K562 (cell line): Measurements from ENCODE around the gene CWC22. TPM values are rescaled to one million over a fixed set of nuclear protein-coding genes. Genes with fewer than 3 reads are reported as not detected.

Source experiments
- ATAC-seq: fragments of 200-7000 bp; cut with Tn5 transposase; 3 replicates; pipeline ENCODE4 v1.9.1; 2020; ENCODE audit warnings: moderate library complexity
- BruUV-seq: library from RNA; stranded (reverse); fragments of 400-500 nt; replicated peaks from 2 replicates; lab custom pipeline; 2021; lab: Mats Ljungman, UMichigan
- CTCF ChIA-PET: fragments of 300-600 bp; formaldehyde crosslinking; extraction: SDS; loops from one replicate; lab custom pipeline; 2021; ENCODE audit warnings: low intra/inter-chr PET ratio; lab: Yijun Ruan, JAX
- POLR2A ChIA-PET: fragments of 300-600, 350-650 bp; sonication (Branson Sonifier 250); formaldehyde crosslinking; extraction: SDS; loops from one replicate; lab custom pipeline; 2021; ENCODE audit warnings: antibody characterized with exemption, inconsistent platforms; lab: Yijun Ruan, JAX
- DNase-seq, 4 experiments: peaks; one replicate each; pipeline versions ENCODE4 v3.0.0 to v3.0.0-alpha.2; 2011 to 2018; ENCODE audit warnings: low spot score in 3 of 4, mixed read lengths in 3 of 4; ENCODE audit errors: extremely low read depth in 1 of 4
- FAIRE-seq: peaks from 2 replicates; lab custom pipeline; 2011; peaks lifted over from hg19 to GRCh38; lab: Jason Lieb, UNC
- H2AFZ ChIP-seq: 2 replicates; pipeline ENCODE4 v1.6.0; 2011; ENCODE audit warnings: low read depth, low read length, control low read depth, inconsistent platforms
- H3K27ac ChIP-seq: fragments of 200-600 bp; 3 replicates; pipeline ENCODE4 v1.8.0; 2011; ENCODE audit warnings: low read depth, mild to moderate bottlenecking, control low read depth, inconsistent platforms, low read length, moderate library complexity, mixed read lengths; ENCODE audit errors: extremely low read depth
- H3K27me3 ChIP-seq, 2 experiments: fragments of 300-600 bp in 1 of 2; 2 replicates in 1 of 2; 3 replicates in 1 of 2; pipeline versions ENCODE4 v1.6.0 to v1.8.0; 2011; ENCODE audit warnings: inconsistent platforms in 2 of 2, low read length in 2 of 2, mild to moderate bottlenecking in 1 of 2, mixed read lengths in 1 of 2, moderate library complexity in 1 of 2; ENCODE audit not compliant: control insufficient read depth in 2 of 2, insufficient read depth in 2 of 2
- H3K36me3 ChIP-seq: fragments of 300-600 bp; 3 replicates; pipeline ENCODE4 v1.8.0; 2011; ENCODE audit warnings: mild to moderate bottlenecking, low read length, inconsistent platforms; ENCODE audit not compliant: control insufficient read depth, insufficient read depth
- H3K4me1 ChIP-seq, 2 experiments: fragments of 200-600 bp in 1 of 2; replicated peaks in 1 of 2; 2 replicates in 1 of 2; 3 replicates in 1 of 2; pipeline versions ENCODE4 v1.5.1 to v1.8.0; 2011; ENCODE audit warnings: inconsistent platforms in 2 of 2, low read length in 2 of 2, mild to moderate bottlenecking in 1 of 2, mixed read lengths in 1 of 2, moderate library complexity in 1 of 2; ENCODE audit not compliant: control insufficient read depth in 2 of 2, insufficient read depth in 2 of 2
- H3K4me2 ChIP-seq: 2 replicates; pipeline ENCODE4 v1.6.1; 2011; ENCODE audit warnings: low read length, control low read depth, inconsistent platforms, mixed read lengths; ENCODE audit not compliant: insufficient read depth
- H3K4me3 ChIP-seq: fragments of 200-600 bp; sonication (generic), shearing (Covaris generic); 2 replicates; pipeline ENCODE4 v1.5.1; 2016; ENCODE audit warnings: control low read depth, inconsistent platforms
- H3K79me2 ChIP-seq: fragments of 200-600 bp; 3 replicates; pipeline ENCODE4 v1.8.0; 2011; ENCODE audit warnings: low read length, inconsistent platforms; ENCODE audit not compliant: control insufficient read depth, insufficient read depth
- H3K9ac ChIP-seq, 2 experiments: 2 replicates each; pipeline versions ENCODE4 v1.6.0 to v1.6.1; 2011; ENCODE audit warnings: low read depth in 2 of 2, low read length in 2 of 2, control low read depth in 1 of 2, inconsistent platforms in 1 of 2, mild to moderate bottlenecking in 1 of 2, mixed read lengths in 1 of 2; ENCODE audit not compliant: insufficient read depth in 1 of 2
- H3K9me1 ChIP-seq: one replicate; pipeline ENCODE4 v1.6.0; 2011; ENCODE audit warnings: inconsistent platforms, mild to moderate bottlenecking, low read length, moderate library complexity; ENCODE audit not compliant: control insufficient read depth, insufficient read depth
- H3K9me3 ChIP-seq: replicated peaks from 2 replicates; pipeline ENCODE4 v1.5.1; 2011; ENCODE audit warnings: low read depth, low read length, inconsistent platforms; ENCODE audit not compliant: control insufficient read depth, insufficient read depth
- H4K20me1 ChIP-seq: replicated peaks from 2 replicates; pipeline ENCODE4 v1.6.1; 2011; ENCODE audit warnings: low read length, inconsistent platforms, mixed read lengths; ENCODE audit not compliant: control insufficient read depth, insufficient read depth
- CEBPG ChIP-seq, 3 experiments: fragments of 200-800 bp in 1 of 3; sonication (Bioruptor generic) in 1 of 3; sonication (generic) in 1 of 3; formaldehyde crosslinking in 1 of 3; IDR thresholded peaks in 2 of 3; conservative IDR thresholded peaks in 1 of 3; 2 replicates each; pipeline versions ENCODE4 v1.6.1 to v1.8.0; 2016 to 2022; ENCODE audit warnings: missing compliant biosample characterization in 2 of 3, missing genetic modification characterization in 2 of 3, mild to moderate bottlenecking in 1 of 3, missing genetic modification reagents in 1 of 3
- FOSL1 ChIP-seq: fragments of 200-800 bp; sonication (Bioruptor generic); conservative IDR thresholded peaks from 2 replicates; pipeline ENCODE4 v1.6.1; 2016; ENCODE audit warnings: missing genetic modification characterization, missing compliant biosample characterization
- FOXJ3 ChIP-seq: sonication (generic); formaldehyde crosslinking; IDR thresholded peaks from 2 replicates; pipeline ENCODE4 v1.4.0; 2020; ENCODE audit warnings: mild to moderate bottlenecking, missing genetic modification reagents
- GABPA ChIP-seq: fragments of 200-800 bp; sonication (Bioruptor generic); conservative IDR thresholded peaks from 2 replicates; pipeline ENCODE4 v1.6.1; 2016; ENCODE audit warnings: low read depth, missing genetic modification characterization, missing compliant biosample characterization
- IFI16 ChIP-seq: fragments of 250-450 bp; sonication (Bioruptor Pico); IDR thresholded peaks from 2 replicates; pipeline ENCODE4 v2.1.2; 2022; ENCODE audit warnings: mild to moderate bottlenecking, inconsistent platforms
- JUNB ChIP-seq: fragments of 450-650 bp; formaldehyde crosslinking; conservative IDR thresholded peaks from 2 replicates; pipeline ENCODE4 v1.4.0; 2020; ENCODE audit warnings: mild to moderate bottlenecking
- PHB2 ChIP-seq: fragments of 450-650 bp; IDR thresholded peaks from 2 replicates; pipeline ENCODE4 v1.6.1; 2017; ENCODE audit warnings: low read depth
- SIN3B ChIP-seq: fragments of 450-650 bp; IDR thresholded peaks from 2 replicates; pipeline ENCODE4 v1.6.1; 2017; ENCODE audit warnings: low read depth, mild to moderate bottlenecking, moderate library complexity
- SP1 ChIP-seq: sonication (generic); formaldehyde crosslinking; IDR thresholded peaks from 2 replicates; pipeline ENCODE4 v1.8.1; 2022; ENCODE audit warnings: mild to moderate bottlenecking, missing genetic modification reagents
- ZNF134 ChIP-seq: fragments of 250-450 bp; sonication (Bioruptor Pico); conservative IDR thresholded peaks from 2 replicates; pipeline ENCODE4 v1.4.0; 2020
- ZNF175 ChIP-seq: fragments of 200-800 bp; sonication (Bioruptor generic); IDR thresholded peaks from 2 replicates; pipeline ENCODE4 v1.6.1; 2016; ENCODE audit warnings: low read depth, mild to moderate bottlenecking, missing genetic modification characterization, missing compliant biosample characterization
- ZNF41 ChIP-seq: fragments of 250-450 bp; sonication (Bioruptor Pico); conservative IDR thresholded peaks from 2 replicates; pipeline ENCODE4 v1.4.0; 2020; ENCODE audit warnings: mild to moderate bottlenecking
- ZNF444 ChIP-seq: fragments of 250-450 bp; sonication (Bioruptor Pico); IDR thresholded peaks from 2 replicates; pipeline ENCODE4 v1.4.0; 2020; ENCODE audit warnings: mild to moderate bottlenecking, moderate library complexity
- ZNF717 ChIP-seq: fragments of 250-450 bp; sonication (Bioruptor Pico); IDR thresholded peaks from 2 replicates; pipeline ENCODE4 v1.5.0; 2021
- WGBS: fragments of 100-300 bp; shearing (Covaris generic); methylation state at CpG from one replicate; pipeline ENCODE4 v1.1.6; 2016; ENCODE audit warnings: low coverage, mixed read lengths; ENCODE audit not compliant: insufficient coverage; ENCODE audit errors: missing lambda C conversion rate; 5-methylcytosine and 5-hydroxymethylcytosine counted together
- in situ Hi-C: fragments of 300-500 bp; cut with MboI; formaldehyde crosslinking; loops from 4 replicates; pipeline ENCODE4 v1.15.0; 2018; ENCODE audit warnings: inconsistent platforms, mixed read lengths
- intact Hi-C: fragments of 100-400 bp; cut with micrococcal nuclease; formaldehyde crosslinking; loops from 2 replicates; pipeline ENCODE4 v1.14.2; 2022
- polyA plus RNA-seq, 8 experiments: library from polyadenylated mRNA; depleted of rRNA in 4 of 8; stranded (reverse) in 5 of 8; unstranded in 3 of 8; fragments of >200 nt; fragmentation: Nextera tagmentation in 2 of 8; fragmentation: Illumina TruSeq in 1 of 8; extraction: Ambion mirVana in 2 of 8; extraction: Trizol in 1 of 8; gene quantifications; 2 replicates each; pipeline versions ENCODE4 v1.2.1 to v1.2.3, GENCODE V29; 2011 to 2014; ENCODE audit warnings: inconsistent platforms in 1 of 8, missing spikeins in 1 of 8
- total RNA-seq, 7 experiments: library from RNA; depleted of rRNA in 6 of 7; stranded (reverse); fragments of >200 nt in 6 of 7; fragmentation: Illumina TruSeq in 2 of 7; extraction: Trizol in 2 of 7; gene quantifications; 2 replicates each; pipeline versions ENCODE4 v1.2.1 to v1.2.3, GENCODE V29; 2011 to 2021; ENCODE audit warnings: low replicate concordance in 1 of 7
- TF ChIP-seq, protein P1 (sequence below): fragments of 450-650 bp; IDR thresholded peaks from 2 replicates; pipeline ENCODE4 v1.6.1; 2016; ENCODE audit warnings: antibody characterized with exemption
- TF ChIP-seq, protein P2 (sequence below): fragments of 450-650 bp; formaldehyde crosslinking; IDR thresholded peaks from 2 replicates; pipeline ENCODE4 v1.4.0; 2022; ENCODE audit warnings: mild to moderate bottlenecking, moderate library complexity

Gene CWC22
- total and polyA plus RNA-seq, 9 of the 15 experiments (the other 6 are each of a cell fraction or from before 2014, with no cell fraction given) = 14.5 to 54.2 (median 36.7) TPM

DNA sequence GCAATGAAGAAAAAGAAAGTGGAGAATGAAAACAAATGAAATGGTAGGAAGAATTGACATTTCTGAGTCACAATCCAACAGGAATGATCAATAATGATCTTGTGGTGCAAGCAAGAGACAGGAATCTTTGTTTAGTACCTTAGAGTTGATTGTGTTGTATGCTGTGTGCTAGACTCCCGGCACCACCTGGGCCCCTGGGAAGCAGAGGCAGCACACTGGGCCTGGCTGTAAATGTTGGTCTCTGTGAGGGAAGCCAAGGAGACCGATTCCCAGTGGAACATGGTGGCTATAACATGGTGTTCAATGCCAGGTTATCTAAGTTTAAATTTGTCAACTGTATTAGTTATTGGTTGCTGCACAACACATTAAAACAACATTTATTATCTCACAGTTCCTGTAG lies 9.8 kb upstream of the CWC22 start (continued):
- no peak for TF ChIP-seq SP1 (CRISPR knock-in tag)
- TF ChIP-seq SIN3B = no peak
- TF ChIP-seq ZNF717 (CRISPR knock-in tag) = no peak
- TF ChIP-seq IFI16 = no peak
- peak; percentile 79; the same call in 1 of the 2 replicates for TF ChIP-seq ZNF175 (CRISPR knock-in tag)
- no peak for TF ChIP-seq ZNF134 (CRISPR knock-in tag)
- no peak for TF ChIP-seq ZNF41 (CRISPR knock-in tag)

DNA sequence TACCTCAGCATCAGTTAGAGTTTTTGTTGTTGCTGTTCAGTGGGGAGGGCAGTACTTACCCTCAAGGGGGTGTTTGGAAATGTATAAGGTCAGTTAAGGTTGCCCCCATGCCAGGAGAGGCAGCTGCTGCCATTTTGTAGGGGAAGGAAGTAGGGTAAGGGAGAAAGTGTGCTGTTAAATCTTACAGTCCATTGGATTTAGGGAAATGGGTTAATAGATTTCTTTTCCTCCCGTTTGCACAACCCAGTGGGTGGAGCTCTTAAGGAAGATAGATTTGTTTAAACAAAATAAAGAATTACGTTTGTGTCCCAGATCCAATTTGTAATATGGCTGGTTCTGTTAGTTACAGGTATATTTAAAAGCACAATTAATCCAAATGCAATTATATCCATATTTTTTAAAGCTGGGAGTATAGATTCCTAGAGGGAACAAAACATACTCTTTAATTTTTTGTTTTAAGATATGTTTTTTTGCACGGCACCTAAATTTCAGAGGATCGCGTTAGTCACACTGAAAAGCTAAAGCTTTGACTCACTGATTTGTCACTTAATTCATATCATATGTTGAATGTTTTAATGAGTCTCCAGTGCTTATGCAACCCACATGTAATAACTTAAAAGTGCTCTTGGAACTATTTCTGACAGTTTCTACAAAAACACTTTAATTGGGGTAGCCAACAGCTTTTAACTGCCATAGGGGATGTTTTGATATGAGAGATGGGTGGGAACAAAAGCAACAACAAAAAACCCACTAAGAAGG lies 9.0 kb upstream of the CWC22 start:
- no peaks in the 10 kb centered on the region for H4K20me1 ChIP-seq
- H3K36me3 ChIP-seq = no peaks in the 10 kb centered on the region
- H3K9me3 ChIP-seq = no peaks in the 10 kb centered on the region
- CTCF ChIA-PET = no interaction called here
- WGBS = 3% methylated on average over 5 of the region's 5 CpGs
- intact Hi-C loops = no loop called here
- H3K27ac ChIP-seq = no peak overlapping the region
- H3K4me2 ChIP-seq = no peak overlapping the region
- ATAC-seq (no peak), FAIRE-seq (no peak), DNase-seq (no peak)
- no peak overlapping the region for H3K4me3 ChIP-seq
- TF ChIP-seq JUNB (CRISPR knock-in tag) (no peak), ZNF444 (CRISPR knock-in tag) (no peak), GABPA (0 out of 2 replicates have a peak, but pooled peaks have one; percentile 42), FOSL1 (peak; percentile 59), CEBPG (CRISPR knock-in tag; IDR thresholded peaks at IDR 0.05) (no peak), CEBPG (tag; conservative IDR thresholded peaks at IDR 0.05 in 1 of 2, IDR thresholded peaks at IDR 0.05 in 1 of 2) (peak in 1 of 2 experiments; percentile 93; a peak in 2 of 4 replicates), PHB2 (no peak), FOXJ3 (CRISPR knock-in tag) (no peak)
- TF ChIP-seq, protein P1, sequence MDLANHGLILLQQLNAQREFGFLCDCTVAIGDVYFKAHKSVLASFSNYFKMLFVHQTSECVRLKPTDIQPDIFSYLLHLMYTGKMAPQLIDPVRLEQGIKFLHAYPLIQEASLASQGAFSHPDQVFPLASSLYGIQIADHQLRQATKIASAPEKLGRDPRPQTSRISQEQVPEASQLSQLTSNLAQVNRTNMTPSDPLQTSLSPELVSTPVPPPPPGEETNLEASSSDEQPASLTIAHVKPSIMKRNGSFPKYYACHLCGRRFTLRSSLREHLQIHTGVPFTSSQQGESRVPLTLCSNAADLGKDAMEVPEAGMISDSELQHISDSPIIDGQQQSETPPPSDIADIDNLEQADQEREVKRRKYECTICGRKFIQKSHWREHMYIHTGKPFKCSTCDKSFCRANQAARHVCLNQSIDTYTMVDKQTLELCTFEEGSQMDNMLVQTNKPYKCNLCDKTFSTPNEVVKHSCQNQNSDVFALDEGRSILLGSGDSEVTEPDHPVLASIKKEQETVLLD = no peak
- TF ChIP-seq, protein P2, sequence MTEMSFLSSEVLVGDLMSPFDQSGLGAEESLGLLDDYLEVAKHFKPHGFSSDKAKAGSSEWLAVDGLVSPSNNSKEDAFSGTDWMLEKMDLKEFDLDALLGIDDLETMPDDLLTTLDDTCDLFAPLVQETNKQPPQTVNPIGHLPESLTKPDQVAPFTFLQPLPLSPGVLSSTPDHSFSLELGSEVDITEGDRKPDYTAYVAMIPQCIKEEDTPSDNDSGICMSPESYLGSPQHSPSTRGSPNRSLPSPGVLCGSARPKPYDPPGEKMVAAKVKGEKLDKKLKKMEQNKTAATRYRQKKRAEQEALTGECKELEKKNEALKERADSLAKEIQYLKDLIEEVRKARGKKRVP (CRISPR knock-in tag) = peak; percentile 65; the same call in 1 of the 2 replicates
- no peaks in the 10 kb centered on the region for H3K27me3 ChIP-seq
- in situ Hi-C loops = no loop called here
- no peaks in the 10 kb centered on the region for H3K79me2 ChIP-seq
- H3K9me1 ChIP-seq = no peaks in the 10 kb centered on the region
- peak overlapping the region; percentile 16; the same call in 1 of the 2 replicates for H2AFZ ChIP-seq
- no TSS peak for BruUV-seq
- no peaks in the 10 kb centered on the region; a peak in 1 of 5 replicates for H3K4me1 ChIP-seq
- no peak overlapping the region for H3K9ac ChIP-seq
- POLR2A ChIA-PET = interaction anchor here (0.9 to 1.3 kb wide), 2 partner anchors 10 to 26 kb away, joined by 3 to 8 read pairs; partner anchors contain the start of gene CWC22
